ENCODE measurements around the gene P3H3. TPM values are rescaled to one million over a fixed set of nuclear protein-coding genes. Genes with fewer than 3 reads are reported as not detected.

The P3H3 gene
- total and polyA plus RNA-seq, 3 donors from 2014 or later, result 13.1 to 19.2 (median 18.8) TPM

DNA sequence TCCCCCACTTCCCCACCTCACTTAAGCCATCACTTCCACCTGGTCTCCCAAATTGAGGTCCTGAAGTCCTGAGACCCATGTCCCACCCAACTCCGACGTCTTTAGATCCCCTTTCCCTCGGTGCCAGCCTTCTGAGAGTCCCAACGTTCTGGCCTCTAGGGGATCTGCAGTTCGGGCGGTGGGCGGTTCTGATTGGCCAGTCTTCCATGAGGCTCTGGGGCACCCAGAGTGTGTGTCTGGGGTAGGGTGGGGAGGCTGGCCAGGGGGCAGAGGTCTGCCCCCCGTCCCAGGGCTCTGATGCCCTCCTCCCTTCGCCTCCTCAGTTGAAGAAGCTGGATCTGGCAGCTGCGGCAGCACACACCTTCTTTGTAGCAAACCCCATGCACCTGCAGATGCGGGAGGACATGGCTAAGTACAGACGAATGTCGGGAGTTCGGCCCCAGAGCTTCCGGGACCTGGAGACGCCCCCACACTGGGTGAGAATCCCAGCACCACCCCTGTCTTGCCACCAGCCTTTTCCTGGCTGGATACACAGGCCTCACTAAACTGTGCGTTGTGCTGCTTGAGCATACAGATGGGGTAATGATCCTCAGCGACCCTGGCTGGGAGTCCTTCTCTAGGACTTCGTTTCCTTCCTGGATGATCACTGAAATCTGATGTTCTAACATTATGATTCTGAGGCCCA is 1.5 kb downstream of the P3H3 start:
- Histone ChIP-seq H3K27me3 (no peaks in the 10 kb centered on the region), H3K9me3 (no peaks in the 10 kb centered on the region), H3K4me3 (peak overlapping the region; percentile 75 to 87), H3K27ac (peak overlapping the region; percentile 87 to 91), H3K4me1 (peaks cover 7% of the 10 kb centered on the region), H3K36me3 (ENCODE audit: low read depth, missing control alignments) (no peaks in the 10 kb centered on the region)
- intact Hi-C loops (cut with DNase I; ENCODE audit: low total_unique reads), result loop anchor here (10.0 kb wide), 1 partner anchor 55 kb away; the partner anchor contains the start of gene LAG3
- TF ChIP-seq POLR2A (IDR thresholded peaks at IDR 0.05), result no peak
- TF ChIP-seq, protein P1, sequence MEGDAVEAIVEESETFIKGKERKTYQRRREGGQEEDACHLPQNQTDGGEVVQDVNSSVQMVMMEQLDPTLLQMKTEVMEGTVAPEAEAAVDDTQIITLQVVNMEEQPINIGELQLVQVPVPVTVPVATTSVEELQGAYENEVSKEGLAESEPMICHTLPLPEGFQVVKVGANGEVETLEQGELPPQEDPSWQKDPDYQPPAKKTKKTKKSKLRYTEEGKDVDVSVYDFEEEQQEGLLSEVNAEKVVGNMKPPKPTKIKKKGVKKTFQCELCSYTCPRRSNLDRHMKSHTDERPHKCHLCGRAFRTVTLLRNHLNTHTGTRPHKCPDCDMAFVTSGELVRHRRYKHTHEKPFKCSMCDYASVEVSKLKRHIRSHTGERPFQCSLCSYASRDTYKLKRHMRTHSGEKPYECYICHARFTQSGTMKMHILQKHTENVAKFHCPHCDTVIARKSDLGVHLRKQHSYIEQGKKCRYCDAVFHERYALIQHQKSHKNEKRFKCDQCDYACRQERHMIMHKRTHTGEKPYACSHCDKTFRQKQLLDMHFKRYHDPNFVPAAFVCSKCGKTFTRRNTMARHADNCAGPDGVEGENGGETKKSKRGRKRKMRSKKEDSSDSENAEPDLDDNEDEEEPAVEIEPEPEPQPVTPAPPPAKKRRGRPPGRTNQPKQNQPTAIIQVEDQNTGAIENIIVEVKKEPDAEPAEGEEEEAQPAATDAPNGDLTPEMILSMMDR (IDR thresholded peaks at IDR 0.05), result no peak
- no peak for DNase-seq
- 12 to 35% methylated on average over 9 to 19 of the region's 19 CpGs for WGBS, 2 donors

GRCh38 chr12:6830286-6830890 is 2.2 kb downstream of the P3H3 start:
- 83 to 88% methylated on average over 6 to 11 of the region's 11 CpGs for WGBS, 2 donors
- intact Hi-C loops (cut with DNase I; ENCODE audit: low total_unique reads), result no loop called here
- H3K27me3 ChIP-seq, result no peaks in the 10 kb centered on the region
- H3K9me3 ChIP-seq, result no peaks in the 10 kb centered on the region
- TF ChIP-seq POLR2A (IDR thresholded peaks at IDR 0.05), result no peak
- TF ChIP-seq, protein P1 (IDR thresholded peaks at IDR 0.05), result no peak
- H3K4me3 ChIP-seq, result no peak overlapping the region
- no peak overlapping the region for H3K27ac ChIP-seq
- peaks cover 7% of the 10 kb centered on the region for H3K4me1 ChIP-seq
- no peaks in the 10 kb centered on the region for H3K36me3 ChIP-seq (ENCODE audit: low read depth, missing control alignments)
- no peak for DNase-seq

DNA sequence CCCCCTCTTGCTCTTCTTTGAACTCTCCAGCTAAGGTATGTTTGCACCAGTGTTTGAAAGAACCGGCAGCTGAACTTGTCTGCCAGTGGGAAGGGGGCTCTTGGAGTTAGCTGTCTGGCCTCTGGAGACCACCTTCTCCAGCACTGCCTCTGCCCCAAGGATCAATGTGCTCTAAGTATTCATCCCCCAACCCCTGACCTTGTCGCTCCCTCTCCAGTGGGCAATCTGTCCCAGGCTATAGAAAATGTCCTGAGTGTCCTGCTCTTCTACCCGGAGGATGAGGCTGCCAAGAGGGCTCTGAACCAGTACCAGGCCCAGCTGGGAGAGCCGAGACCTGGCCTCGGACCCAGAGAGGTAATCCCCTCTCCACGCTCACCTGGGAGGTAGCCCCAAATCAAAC is 2.8 kb downstream of the P3H3 start:
- DNase-seq, result no peak
- Histone ChIP-seq H3K36me3 (ENCODE audit: low read depth, missing control alignments) (no peaks in the 10 kb centered on the region), H3K27me3 (no peaks in the 10 kb centered on the region), H3K4me1 (peaks cover 7% of the 10 kb centered on the region), H3K4me3 (no peak overlapping the region), H3K9me3 (no peaks in the 10 kb centered on the region), H3K27ac (no peak overlapping the region)
- intact Hi-C loops (cut with DNase I; ENCODE audit: low total_unique reads), result no loop called here
- 83 to 86% methylated on average over 5 to 6 of the region's 6 CpGs for WGBS, 2 donors
- TF ChIP-seq, protein P1 (IDR thresholded peaks at IDR 0.05), result no peak
- TF ChIP-seq POLR2A (IDR thresholded peaks at IDR 0.05), result no peak

DNA sequence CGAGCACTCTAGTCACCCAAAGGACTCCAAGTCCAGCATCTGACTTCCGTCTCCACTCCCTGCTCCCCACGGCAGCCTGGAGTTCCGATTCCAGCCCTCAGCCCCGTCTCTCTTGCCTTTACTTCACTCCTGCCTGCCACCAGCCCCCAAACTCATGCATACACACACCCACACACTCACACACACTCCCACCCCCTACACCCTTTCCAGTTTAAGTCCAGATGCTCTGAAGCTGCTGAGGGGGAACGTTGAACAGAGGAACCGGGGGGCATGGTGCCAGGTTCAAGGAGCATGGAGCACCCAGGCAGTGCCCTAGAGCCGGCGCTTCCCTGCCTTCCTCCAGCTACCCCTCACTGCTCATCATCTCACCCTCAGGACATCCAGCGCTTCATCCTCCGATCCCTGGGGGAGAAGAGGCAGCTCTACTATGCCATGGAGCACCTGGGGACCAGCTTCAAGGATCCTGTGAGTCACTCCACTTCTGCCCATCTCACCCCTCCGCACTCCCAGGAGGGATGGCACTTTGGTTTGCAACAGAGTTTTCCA is 3.3 kb downstream of the P3H3 start:
- Histone ChIP-seq H3K4me3 (no peak overlapping the region), H3K27ac (no peak overlapping the region), H3K27me3 (no peaks in the 10 kb centered on the region), H3K4me1 (peaks cover 7% of the 10 kb centered on the region), H3K36me3 (ENCODE audit: low read depth, missing control alignments) (no peaks in the 10 kb centered on the region), H3K9me3 (no peaks in the 10 kb centered on the region)
- WGBS, 2 donors, result 85 to 87% methylated on average over 12 of the region's 12 CpGs
- no peak for DNase-seq
- intact Hi-C loops (cut with DNase I; ENCODE audit: low total_unique reads), result no loop called here
- no peak for TF ChIP-seq POLR2A (IDR thresholded peaks at IDR 0.05)
- TF ChIP-seq, protein P1 (IDR thresholded peaks at IDR 0.05), result no peak

All from testis (tissue), 3 donors.